Suprapubic skin (tissue), 2 donors: ENCODE measurements around the gene PLEKHH1.

Experiments
- EP300 ChIP-seq: sonication (generic); formaldehyde crosslinking; IDR thresholded peaks from one replicate; pipeline ENCODE4 v1.6.1; 2017; ENCODE audit warnings: antibody characterized with exemption
- POLR2A ChIP-seq, 2 donors: fragments of 450-650 bp; IDR thresholded peaks; one replicate each; pipeline ENCODE4 v1.6.1; 2017; ENCODE audit warnings: antibody characterized with exemption in 2 of 2, mild to moderate bottlenecking in 2 of 2, moderate library complexity in 2 of 2

- TF ChIP-seq POLR2A (IDR thresholded peaks at IDR 0.05) (no peak), EP300 (no peak)
Observed at GRCh38 chr14:67574806-67575205, 41.7 kb downstream of the PLEKHH1 start.
